Measurements from ENCODE around the gene RDH14.

RDH14 gene, protein sequence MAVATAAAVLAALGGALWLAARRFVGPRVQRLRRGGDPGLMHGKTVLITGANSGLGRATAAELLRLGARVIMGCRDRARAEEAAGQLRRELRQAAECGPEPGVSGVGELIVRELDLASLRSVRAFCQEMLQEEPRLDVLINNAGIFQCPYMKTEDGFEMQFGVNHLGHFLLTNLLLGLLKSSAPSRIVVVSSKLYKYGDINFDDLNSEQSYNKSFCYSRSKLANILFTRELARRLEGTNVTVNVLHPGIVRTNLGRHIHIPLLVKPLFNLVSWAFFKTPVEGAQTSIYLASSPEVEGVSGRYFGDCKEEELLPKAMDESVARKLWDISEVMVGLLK

GRCh38 chr2:18560031-18560796 lies at the start of gene RDH14:
RDH14 (minus strand) TSS chr2:18560653; CDS start chr2:18560572, 81 bp downstream.
- DNase-seq (ENCODE audit: low read depth), result peak; percentile 92

- DNase-seq (ENCODE audit: low read depth), result no peak
These were observed 49.6 kb upstream of the RDH14 start for GRCh38 chr2:18610090-18610489.

DNA sequence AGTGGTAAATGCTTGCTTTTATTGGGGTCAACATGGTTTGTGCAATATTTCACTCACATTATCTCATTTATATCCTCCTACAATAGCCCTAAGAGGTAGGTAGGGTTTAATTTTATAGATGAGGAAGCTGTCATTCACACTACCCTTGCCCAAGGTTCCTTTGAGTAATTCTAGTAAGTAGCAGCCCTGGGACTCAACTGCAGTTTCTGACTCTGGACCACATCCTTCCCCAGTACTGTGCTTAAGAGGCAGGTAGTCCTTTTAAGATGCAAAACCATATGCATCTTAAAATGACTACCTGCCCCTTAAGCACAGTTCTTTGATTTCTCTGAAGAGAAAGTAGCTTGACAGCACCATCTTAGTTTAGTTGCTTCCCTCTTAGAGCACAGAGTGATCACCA lies 44.7 kb upstream of the RDH14 start:
- DNase-seq (ENCODE audit: low read depth), result no peak

GRCh38 chr2:18604531-18604885 lies 44.1 kb upstream of the RDH14 start:
- DNase-seq (ENCODE audit: low read depth), result no peak

DNA sequence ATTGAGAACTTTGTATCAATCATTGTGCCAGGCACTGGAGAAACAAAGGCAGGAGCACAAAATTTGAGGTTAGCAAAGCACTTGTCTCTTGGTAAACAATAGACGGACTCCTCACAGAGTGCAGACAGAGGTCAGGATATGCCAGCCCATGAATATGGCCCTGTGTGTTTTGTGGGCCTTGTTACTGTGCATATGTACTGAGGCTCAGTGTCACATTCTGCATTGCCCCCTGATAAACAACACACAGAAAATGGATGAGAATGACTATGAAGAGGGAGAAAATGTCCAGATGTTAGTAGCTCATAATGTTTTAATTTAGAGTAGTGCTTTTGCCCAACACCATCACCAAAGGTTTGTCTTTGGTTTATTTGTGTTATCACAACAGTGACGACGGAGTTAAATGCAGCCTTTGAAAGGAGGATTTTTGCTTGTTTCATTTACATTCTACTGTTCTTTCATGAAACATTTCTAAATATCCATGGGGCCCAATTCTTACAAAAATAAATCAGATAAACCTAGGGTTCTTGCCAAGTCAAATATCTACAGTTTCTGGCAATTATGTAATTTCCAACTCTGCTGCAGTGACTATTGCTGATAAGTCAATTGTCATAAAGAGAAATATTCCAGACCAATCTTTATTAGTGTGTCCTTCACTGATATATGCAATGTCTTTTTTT lies 43.5 kb upstream of the RDH14 start:
- no peak for DNase-seq (ENCODE audit: low read depth)

DNA sequence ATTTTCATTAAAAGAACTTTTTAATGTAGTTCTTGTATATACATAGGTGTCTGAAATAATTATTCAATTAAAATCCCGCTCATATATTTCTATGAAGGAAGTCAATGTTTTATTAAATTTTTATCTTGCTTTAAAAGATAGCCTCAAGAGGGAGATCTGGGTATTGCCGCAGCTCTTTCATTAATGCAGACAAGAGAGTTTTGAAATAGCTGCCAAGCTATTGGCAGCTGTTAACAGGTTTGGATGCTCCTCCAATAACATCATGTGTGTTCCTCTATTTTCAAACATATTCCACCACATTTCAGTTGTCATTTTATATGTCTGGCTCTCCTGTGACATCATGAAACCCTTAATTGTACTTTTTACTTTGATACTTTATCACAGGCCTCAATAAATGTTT lies 41.8 kb upstream of the RDH14 start:
- DNase-seq (ENCODE audit: low read depth), result no peak

GRCh38 chr2:18600255-18600613 lies 39.8 kb upstream of the RDH14 start:
- no peak for DNase-seq (ENCODE audit: low read depth)

GRCh38 chr2:18599509-18600254 lies 39.2 kb upstream of the RDH14 start:
- peak; percentile 92 for DNase-seq (ENCODE audit: low read depth)

- DNase-seq (ENCODE audit: low read depth), result peak; percentile 36
These were observed 38.5 kb upstream of the RDH14 start for GRCh38 chr2:18598848-18599484.

DNA sequence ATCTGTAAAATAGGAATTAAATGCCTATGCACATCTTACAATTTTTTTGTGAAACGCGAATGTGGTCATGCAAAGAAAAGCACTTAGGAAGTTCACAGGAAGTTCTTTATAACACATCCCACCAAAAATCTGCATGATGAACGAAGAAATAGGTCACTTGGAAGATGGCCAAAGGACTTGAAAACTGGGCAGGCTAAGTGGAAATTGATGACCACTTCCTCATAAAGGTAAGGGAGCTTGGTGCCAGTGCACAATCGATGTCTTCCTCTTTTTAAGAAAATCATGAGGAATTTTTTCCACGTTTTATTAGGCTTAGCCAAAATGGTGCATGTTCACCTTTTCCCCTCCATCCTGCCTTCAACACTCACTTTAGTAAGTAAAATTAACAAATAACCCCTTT lies 37.2 kb upstream of the RDH14 start:
- DNase-seq (ENCODE audit: low read depth), result no peak

DNA sequence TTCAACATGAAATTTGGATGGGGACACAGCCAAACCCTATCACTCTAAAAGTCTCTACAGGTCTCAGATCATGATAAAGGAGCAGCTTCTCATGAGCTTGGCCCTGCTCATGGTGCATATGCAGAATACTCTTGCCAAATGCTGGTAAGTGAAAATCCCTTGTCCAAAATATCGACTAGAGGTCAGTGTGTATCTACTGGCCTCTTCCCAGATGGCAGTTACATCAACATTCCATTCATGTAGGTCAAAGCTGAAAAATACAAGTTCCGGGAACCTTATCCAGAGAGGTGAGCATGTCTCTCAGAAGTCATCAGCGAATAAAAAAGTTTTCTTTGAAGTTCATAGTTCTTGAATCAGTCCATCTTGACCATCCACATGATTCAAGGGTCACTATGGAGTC lies 36.5 kb upstream of the RDH14 start:
- no peak for DNase-seq (ENCODE audit: low read depth)

DNA sequence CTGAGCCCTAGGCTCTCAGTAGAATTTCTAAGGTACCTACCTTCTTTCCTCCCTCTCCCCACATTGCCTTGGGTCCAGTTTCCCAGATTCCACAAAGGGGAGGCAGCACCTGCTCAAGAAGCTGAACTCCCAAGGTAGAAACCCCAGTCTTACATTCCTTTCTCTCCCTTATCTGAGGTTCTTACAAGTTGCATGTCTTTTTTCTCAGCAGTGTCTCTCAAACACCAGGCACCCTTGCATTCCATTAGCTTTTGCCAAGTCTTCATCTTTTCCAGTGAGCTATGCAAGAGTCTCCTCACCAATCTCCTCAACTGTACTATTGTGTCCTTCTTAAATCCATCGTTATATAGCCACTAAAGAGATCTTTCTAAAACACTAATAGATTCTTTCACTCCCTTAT lies 33.0 kb upstream of the RDH14 start:
- no peak for DNase-seq (ENCODE audit: low read depth)

DNA sequence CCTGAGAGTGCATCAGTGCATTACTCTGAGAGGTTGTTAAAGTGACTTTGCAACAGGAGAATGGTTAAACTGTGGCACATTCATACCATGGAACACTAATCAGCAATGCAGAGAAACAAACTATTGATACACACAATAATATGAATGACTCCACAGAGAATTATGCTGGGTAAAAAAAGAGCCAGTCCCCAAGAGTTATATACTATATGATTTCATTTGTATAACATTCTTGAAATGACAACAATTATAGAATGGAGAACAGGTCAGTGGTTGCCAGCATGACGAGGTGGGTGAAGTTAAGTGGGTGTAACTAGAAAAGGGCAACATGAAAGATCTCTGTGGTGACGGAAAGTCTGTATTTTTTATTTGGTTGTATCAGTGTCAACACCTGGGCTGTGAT lies 31.9 kb upstream of the RDH14 start:
- DNase-seq (ENCODE audit: low read depth), result no peak

GRCh38 chr2:18589354-18589753 lies 28.9 kb upstream of the RDH14 start, which contains the start of gene NT5C1B:
NT5C1B (minus strand) TSS chr2:18589569; CDS start chr2:18589468, 101 bp downstream.
- no peak for DNase-seq (ENCODE audit: low read depth)

GRCh38 chr2:18588802-18589201 lies 28.3 kb upstream of the RDH14 start:
- no peak for DNase-seq (ENCODE audit: low read depth)

DNA sequence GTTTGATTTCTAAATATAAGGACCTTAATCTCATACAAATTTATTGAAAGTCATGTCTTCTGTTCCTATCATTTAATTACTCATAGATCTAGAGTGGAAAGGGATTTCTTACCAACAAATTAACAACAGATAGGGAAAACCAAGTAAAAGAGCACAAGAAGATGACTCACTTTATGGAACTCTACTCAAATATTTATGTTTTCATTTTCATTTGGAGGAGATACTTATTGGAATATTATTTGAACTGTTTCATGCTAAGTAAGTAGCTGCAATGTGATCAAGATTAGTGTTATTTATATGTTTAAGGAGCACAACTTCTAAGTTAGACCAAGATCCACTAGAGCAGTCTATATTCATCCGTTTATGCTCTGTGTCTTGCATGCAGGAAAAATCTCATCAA lies 27.6 kb upstream of the RDH14 start:
- DNase-seq (ENCODE audit: low read depth), result peak; percentile 24

GRCh38 chr2:18585526-18585925 lies 25.1 kb upstream of the RDH14 start:
- DNase-seq (ENCODE audit: low read depth), result peak; percentile 56

DNA sequence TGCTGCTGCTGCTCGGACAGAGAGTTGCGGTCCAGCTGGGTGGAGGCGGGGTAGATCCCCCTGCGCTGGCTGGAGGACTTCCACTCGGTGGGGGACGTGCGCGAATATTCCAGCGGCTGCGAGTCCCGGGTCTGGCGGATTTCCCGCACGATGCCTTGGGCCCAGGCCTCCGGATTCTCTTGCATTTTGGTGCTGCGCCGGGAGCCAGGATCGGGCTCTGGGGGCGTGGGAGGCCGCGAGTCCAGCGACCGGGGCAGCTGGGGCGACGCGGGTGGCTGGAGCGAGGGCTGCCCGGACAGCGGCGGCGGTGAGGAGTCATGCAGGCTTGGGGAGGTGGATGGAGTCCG lies 24.1 kb upstream of the RDH14 start:
- DNase-seq (ENCODE audit: low read depth), result no peak

GRCh38 chr2:18583905-18584607 lies 23.6 kb upstream of the RDH14 start:
- no peak for DNase-seq (ENCODE audit: low read depth)

GRCh38 chr2:18580606-18581005 lies 20.2 kb upstream of the RDH14 start:
- DNase-seq (ENCODE audit: low read depth), result no peak

DNA sequence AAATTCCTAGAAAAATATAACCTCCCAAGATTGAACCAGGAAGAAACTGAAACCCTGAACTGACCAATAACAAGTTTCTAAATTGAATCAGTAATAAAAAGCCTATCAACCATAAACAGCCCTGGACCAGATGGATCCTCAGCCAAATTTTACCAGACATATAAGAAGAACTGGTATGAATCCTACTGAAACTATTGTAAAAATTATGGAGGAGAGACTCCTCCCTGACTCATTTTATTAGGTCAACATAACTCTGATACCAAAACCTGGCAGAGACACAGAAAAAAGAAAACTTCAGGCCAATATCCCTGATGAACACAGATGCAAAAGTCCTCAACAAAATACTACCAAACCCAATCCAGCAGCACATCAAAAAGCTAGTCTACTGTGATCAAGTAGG lies 17.6 kb upstream of the RDH14 start:
- DNase-seq (ENCODE audit: low read depth), result peak; percentile 61

Data from EH (cell line).